ENCODE results near the gene SLC44A1. TPM values are rescaled to one million over a fixed set of nuclear protein-coding genes. Genes with fewer than 3 reads are reported as not detected.

SLC44A1 gene
- total RNA-seq, 2 donors from 2014 or later, result 10.7 to 19.5 TPM

DNA sequence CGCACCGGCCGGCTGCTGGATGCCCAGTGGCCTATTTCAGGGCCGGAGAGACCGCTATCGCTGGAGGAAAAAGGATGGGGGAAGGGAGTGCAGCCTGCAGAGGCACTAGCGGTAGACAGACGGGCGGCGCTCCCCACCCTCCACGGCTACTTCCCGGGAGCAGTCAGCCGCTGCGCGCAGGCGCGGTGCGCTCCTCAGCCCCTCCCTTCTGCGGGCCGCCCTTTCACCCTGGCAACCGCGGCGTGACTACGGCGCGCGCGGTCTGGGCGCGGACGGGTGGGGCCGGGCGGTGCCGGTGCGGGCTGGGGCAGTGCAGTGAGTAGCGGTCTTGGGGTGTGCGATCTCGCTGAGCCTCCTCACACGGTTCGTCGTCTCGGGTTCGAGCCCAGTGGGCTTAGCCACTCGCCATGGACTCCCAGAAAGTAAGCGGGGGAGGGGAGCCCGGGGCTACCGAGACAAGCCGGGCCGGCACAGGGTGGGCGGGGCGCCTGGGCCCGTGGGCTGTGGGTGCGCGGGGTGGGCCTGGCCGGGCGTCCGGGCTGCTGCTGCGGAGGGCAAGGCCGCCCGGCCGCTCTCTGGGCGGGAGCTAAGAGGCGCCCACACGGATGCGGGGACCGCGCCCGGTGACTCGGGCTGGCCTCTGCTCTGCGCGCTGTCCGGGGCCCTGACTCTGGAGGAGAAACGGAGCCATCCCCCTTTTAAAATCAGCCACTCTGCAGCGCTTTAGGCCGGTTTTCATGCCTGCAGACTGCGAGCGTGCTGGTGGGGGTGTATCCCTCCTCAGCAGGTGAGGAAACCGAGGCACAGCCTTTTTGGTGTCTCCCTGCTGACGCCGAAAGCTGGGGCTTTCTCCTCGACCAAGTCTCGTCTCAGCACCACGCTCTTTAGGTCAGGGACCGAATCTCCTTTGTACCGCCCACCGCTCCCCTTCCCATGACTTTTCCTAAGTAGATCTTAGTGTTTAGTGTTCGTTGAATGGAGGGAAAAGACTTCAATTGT, 203.7 kb downstream of the SLC44A1 start, which contains the start of gene FSD1L:
Gene FSD1L (plus strand): TSS at position 221 of the 999 bp plus-strand sequence. CDS start 187 bp downstream, at position 408.
- H3K27ac ChIP-seq, result peak within 1 kb of the TSS; percentile 74 to 79
- peak; percentile 88 for DNase-seq (ENCODE audit: low spot score)
- H3K36me3 ChIP-seq, result no peaks in the 10 kb centered on the region
- no peaks in the 10 kb centered on the region for H3K9me3 ChIP-seq
- H3K27me3 ChIP-seq, result no peaks in the 10 kb centered on the region
- H3K4me1 ChIP-seq, result peaks cover 0 to 5% of the 10 kb centered on the region in 2 donors
- H3K4me3 ChIP-seq, result peak within 1 kb of the TSS; percentile 68 to 89
- peak in 1 of 2 donors; percentile 58 for TF ChIP-seq CTCF (IDR thresholded peaks at IDR 0.05)

DNA sequence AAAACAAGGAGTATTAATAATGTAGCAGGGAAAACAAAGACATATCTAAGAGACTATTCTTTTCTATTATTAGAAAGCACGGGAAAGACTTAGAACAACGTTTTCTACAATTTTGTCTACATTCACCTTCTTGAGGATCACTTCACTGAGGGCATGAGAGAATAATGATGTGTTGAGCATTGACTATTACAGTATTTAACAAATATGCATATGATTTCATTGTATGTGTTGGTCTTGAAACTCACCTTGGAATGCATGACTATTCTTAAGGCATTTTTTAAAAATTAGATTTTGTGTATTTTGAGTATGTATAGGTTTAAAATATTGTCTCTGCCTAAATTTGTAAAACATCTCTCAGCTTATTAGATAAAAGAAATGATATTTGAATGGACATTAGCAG, 204.6 kb downstream of the SLC44A1 start:
- DNase-seq (ENCODE audit: low spot score), result no peak
- Histone ChIP-seq H3K4me3 (peak overlapping the region in 1 of 2 donors; percentile 89), H3K9me3 (no peaks in the 10 kb centered on the region), H3K27me3 (no peaks in the 10 kb centered on the region), H3K27ac (no peak overlapping the region), H3K4me1 (peaks cover 0 to 5% of the 10 kb centered on the region in 2 donors), H3K36me3 (no peaks in the 10 kb centered on the region)
- no peak for TF ChIP-seq CTCF (IDR thresholded peaks at IDR 0.05)

- DNase-seq (ENCODE audit: low spot score), result no peak
- Histone ChIP-seq H3K4me3 (no peak overlapping the region), H3K36me3 (no peaks in the 10 kb centered on the region), H3K27me3 (no peaks in the 10 kb centered on the region), H3K27ac (no peak overlapping the region), H3K9me3 (no peaks in the 10 kb centered on the region), H3K4me1 (peaks cover 0 to 5% of the 10 kb centered on the region in 2 donors)
- no peak for TF ChIP-seq CTCF (IDR thresholded peaks at IDR 0.05)
These were observed 207.7 kb downstream of the SLC44A1 start for GRCh38 chr9:105452185-105452584.

GRCh38 chr9:105455836-105456475, 211.5 kb downstream of the SLC44A1 start:
- H3K27ac ChIP-seq, result no peak overlapping the region
- no peak for TF ChIP-seq CTCF (IDR thresholded peaks at IDR 0.05)
- H3K4me1 ChIP-seq, result peaks cover 0 to 16% of the 10 kb centered on the region in 2 donors

GRCh38 chr9:105457560-105458294, 213.3 kb downstream of the SLC44A1 start:
- Histone ChIP-seq H3K4me3 (peak overlapping the region in 1 of 2 donors; percentile 31), H3K36me3 (no peaks in the 10 kb centered on the region), H3K27ac (peak overlapping the region; percentile 22 to 52), H3K9me3 (no peaks in the 10 kb centered on the region), H3K27me3 (no peaks in the 10 kb centered on the region), H3K4me1 (peaks cover 0 to 16% of the 10 kb centered on the region in 2 donors)
- TF ChIP-seq CTCF (IDR thresholded peaks at IDR 0.05), result no peak
- DNase-seq (ENCODE audit: low spot score), result no peak

More at GRCh38 chr9:105455836-105456475, 211.5 kb downstream of the SLC44A1 start:
- Histone ChIP-seq H3K4me3 (no peak overlapping the region), H3K9me3 (no peaks in the 10 kb centered on the region), H3K36me3 (no peaks in the 10 kb centered on the region), H3K27me3 (no peaks in the 10 kb centered on the region)
- DNase-seq (ENCODE audit: low spot score), result no peak
